Measurements from ENCODE around the gene SLC11A1. TPM values are rescaled to one million over a fixed set of nuclear protein-coding genes. Genes with fewer than 3 reads are reported as not detected.

Gene SLC11A1
- total RNA-seq, 1 donor from 2014 or later, result not detected

DNA sequence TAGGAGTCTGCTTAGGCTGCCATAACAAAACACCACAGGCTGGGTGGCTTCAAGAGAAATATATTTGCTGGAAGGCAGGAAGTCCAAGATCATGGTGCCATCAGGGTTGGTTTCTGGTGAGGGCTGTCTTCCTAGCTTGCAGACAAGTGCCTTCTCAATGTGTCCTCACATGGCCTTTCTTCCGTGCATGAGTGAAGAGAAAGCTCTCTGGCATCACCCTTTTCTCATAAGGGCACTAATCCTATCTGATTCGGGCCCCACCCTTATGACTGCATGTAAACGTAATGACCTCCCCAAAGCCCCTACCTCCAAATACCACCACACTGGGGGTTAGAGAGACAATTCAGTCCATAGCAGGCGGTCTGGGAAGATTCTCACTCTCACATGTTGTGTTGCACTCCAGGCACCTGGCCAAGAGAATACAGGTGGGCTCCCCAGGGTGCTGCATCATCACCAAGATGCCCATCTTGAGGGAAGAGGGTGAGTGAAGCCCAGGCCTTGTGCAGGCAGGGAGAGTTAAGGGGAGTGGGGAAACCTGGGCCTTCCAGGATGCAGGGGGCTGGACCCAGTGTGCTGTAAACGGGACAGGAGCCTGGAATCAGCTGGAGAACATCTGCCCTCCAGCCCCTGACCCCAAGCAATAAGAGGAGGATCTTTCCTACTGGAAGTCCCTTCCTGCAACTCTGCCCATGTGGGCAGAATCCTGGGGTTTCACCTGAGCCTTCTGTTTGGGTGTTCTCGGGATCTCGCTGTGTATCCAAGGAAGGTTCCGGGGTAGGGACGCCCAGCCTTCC, 15.3 kb upstream of the SLC11A1 start:
- no peak for DNase-seq (ENCODE audit: low read depth)
- peak overlapping the region; percentile 66 for H3K4me3 ChIP-seq (ENCODE audit: low read depth, low read length)
- TF ChIP-seq, protein P1, sequence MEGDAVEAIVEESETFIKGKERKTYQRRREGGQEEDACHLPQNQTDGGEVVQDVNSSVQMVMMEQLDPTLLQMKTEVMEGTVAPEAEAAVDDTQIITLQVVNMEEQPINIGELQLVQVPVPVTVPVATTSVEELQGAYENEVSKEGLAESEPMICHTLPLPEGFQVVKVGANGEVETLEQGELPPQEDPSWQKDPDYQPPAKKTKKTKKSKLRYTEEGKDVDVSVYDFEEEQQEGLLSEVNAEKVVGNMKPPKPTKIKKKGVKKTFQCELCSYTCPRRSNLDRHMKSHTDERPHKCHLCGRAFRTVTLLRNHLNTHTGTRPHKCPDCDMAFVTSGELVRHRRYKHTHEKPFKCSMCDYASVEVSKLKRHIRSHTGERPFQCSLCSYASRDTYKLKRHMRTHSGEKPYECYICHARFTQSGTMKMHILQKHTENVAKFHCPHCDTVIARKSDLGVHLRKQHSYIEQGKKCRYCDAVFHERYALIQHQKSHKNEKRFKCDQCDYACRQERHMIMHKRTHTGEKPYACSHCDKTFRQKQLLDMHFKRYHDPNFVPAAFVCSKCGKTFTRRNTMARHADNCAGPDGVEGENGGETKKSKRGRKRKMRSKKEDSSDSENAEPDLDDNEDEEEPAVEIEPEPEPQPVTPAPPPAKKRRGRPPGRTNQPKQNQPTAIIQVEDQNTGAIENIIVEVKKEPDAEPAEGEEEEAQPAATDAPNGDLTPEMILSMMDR (conservative IDR thresholded peaks at IDR 0.05; ENCODE audit: low read depth, low read length), result no peak

DNA sequence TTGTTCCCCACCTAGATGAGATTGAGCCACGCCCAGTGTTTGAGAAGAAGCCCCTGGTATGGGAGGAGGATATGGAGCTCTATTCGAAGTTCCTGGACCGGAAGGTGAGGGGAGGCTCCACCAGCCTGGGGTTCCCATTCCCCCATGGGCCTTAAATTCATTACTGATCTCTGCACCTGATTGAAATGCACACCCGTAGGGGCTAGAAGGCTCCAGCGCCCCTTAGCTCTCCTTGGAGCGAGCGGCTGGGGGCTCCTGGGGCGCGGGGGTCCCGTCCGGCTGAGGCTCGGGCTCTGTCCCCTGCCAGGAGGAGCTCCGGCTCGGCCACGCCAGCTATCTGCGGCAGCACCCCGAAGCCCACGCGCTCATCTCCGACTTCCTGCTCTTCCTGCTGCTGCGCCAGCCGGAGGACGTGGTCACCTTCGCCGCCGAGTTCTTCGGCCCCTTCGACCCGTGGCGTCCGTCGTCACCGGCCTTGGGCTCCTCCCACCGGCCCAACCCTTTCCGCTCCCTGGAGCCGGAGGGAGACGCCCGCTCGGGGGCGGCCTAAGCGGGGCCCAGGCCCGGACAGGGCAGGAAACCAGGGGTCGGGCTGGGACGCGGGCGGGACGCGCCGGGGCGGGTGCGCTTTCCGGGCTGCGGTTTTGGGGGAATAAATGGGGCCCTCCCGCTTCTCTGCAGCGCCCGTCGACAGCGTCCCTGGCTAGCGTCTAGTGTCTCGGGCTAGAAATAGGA, 14.5 kb upstream of the SLC11A1 start:
- DNase-seq (ENCODE audit: low read depth), result no peak
- peak overlapping the region; percentile 66 for H3K4me3 ChIP-seq (ENCODE audit: low read depth, low read length)
- TF ChIP-seq, protein P1 (conservative IDR thresholded peaks at IDR 0.05; ENCODE audit: low read depth, low read length), result no peak

DNA sequence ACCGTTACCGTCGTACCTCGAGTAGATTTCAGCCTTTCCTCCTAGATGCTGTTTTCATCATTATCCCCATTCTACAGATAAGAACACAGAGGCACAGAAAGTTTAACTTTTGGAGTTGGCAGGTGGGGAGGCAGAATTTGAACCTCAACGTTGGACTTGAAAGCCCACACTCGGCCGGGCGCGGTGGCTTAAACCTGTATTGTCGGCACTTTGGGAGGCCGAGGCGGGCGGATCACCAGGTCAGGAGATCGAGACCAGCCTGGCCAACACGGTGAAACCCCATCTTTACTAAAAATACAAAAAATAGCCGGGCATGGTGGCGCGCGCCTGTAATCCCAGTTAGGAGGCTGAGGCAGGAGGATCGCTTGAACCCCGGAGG, 13.9 kb upstream of the SLC11A1 start:
- no peak for DNase-seq (ENCODE audit: low read depth)

DNA sequence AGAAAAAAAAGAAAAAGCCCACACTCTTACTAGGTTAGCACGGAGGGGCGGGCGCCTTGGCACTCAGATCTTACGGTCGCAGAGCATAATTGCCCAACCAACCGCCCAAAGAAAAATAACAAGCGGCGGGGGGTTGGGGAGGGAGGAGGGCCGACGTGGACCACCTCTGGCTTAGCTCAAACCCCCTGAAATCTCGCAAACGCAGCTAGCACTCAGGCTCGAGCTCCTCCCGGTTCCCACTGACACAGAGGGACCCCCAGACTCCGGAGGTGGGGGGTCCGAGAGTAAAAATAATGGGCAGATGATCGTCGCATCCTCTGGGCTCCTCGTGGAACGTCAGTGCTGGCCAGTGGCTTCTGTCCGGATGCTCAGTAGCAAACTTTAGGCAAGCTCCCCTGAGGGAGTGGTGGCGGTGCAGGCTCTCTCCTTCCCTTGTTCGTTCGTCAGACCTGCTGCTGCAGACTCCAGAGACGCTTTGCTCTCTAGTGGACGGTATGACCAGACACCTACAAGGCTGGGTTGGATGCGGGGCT, 13.4 kb upstream of the SLC11A1 start:
- no peak for DNase-seq (ENCODE audit: low read depth)
- TF ChIP-seq, protein P1 (conservative IDR thresholded peaks at IDR 0.05; ENCODE audit: low read depth, low read length), result no peak
- H3K4me3 ChIP-seq (ENCODE audit: low read depth, low read length), result no peak overlapping the region

More for the DNA sequence above, 13.9 kb upstream of the SLC11A1 start:
- H3K4me3 ChIP-seq (ENCODE audit: low read depth, low read length), result peak overlapping the region; percentile 66
- TF ChIP-seq, protein P1 (conservative IDR thresholded peaks at IDR 0.05; ENCODE audit: low read depth, low read length), result no peak

DNA sequence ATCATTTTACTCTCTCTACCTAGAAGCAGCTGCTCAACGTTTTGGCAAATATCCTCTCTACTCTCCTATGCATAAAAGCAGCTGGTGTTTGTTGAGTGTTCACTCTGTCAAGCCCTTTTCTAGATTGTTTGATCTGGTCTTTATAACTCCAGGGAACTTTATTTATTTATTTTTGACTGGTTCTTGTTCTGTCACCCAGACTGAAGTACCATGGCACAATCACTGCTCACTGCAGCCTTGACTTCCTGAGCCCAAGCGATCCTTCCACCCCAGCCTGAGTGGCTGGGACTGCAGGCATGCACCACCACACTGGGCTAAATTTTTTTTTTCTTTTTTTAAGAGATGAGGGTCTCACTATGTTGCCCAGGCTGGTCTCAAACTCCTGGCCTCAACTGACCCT, 12.7 kb upstream of the SLC11A1 start:
- no peak for DNase-seq (ENCODE audit: low read depth)
- no peak overlapping the region for H3K4me3 ChIP-seq (ENCODE audit: low read depth, low read length)
- TF ChIP-seq, protein P1 (conservative IDR thresholded peaks at IDR 0.05; ENCODE audit: low read depth, low read length), result no peak

DNA sequence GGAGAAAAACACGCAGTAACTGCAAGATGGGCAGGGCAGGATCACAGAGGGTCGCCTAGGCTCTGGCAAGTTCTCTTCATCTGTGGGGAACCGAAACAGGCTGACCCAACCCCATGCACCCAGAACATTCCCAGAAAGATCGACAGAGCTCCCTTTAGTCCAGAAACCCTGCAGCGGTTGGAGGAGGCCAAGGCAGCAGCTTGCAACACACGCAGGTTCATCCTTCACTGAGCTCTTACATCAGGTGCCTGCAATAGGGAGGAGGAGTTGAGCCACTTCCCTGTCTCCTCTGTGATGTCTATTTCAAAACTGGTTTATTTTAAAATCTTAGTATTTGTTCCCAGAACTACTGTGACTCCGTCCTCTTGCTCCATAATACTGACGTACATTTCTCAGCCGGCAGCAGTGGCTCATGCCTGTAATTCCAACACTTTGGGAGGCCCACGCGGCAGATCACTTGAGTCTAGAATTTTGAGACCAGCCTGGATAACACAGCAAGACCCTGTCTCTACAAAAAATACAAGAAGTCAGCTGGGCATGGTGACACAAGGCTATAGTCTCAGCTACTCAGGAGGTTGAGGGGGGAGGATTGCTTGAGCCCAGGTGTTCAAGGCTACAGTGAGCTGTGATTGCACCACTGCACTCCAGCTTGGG, 11.5 kb upstream of the SLC11A1 start:
- no peak for DNase-seq (ENCODE audit: low read depth)
- no peak overlapping the region for H3K4me3 ChIP-seq (ENCODE audit: low read depth, low read length)
- TF ChIP-seq, protein P1 (conservative IDR thresholded peaks at IDR 0.05; ENCODE audit: low read depth, low read length), result no peak
